ENCODE measurements around the gene ZNF222. TPM values are rescaled to one million over a fixed set of nuclear protein-coding genes. Genes with fewer than 3 reads are reported as not detected.

ZNF222 gene
- total and polyA plus RNA-seq, 2 experiments from 2014 or later: 3.2 to 11.6 TPM

- no peaks in the 10 kb centered on the region for H3K9me3 ChIP-seq (ENCODE audit: low read depth)
- H3K36me3 ChIP-seq: peaks cover under 1% of the 10 kb centered on the region
- no peaks in the 10 kb centered on the region for H3K27me3 ChIP-seq
- no peak for TF ChIP-seq CTCF (IDR thresholded peaks at IDR 0.05; ENCODE audit: low read depth, low read length)
- peak overlapping the region; percentile 67 for H3K4me3 ChIP-seq
- peak in 1 of 2 donors; percentile 6 for DNase-seq (ENCODE audit: low read depth in 1 of 2, low spot score in 1 of 2)
- no peak overlapping the region for H3K27ac ChIP-seq
- H3K4me1 ChIP-seq (ENCODE audit: low read depth): peaks cover 5% of the 10 kb centered on the region
These were observed 47.6 kb downstream of the ZNF222 start for GRCh38 chr19:44072543-44073401.

- H3K27me3 ChIP-seq: no peaks in the 10 kb centered on the region
- H3K36me3 ChIP-seq: peaks cover 4% of the 10 kb centered on the region
- DNase-seq (ENCODE audit: low read depth in 1 of 2, low spot score in 1 of 2): no peak
- H3K4me3 ChIP-seq: no peak overlapping the region
- no peak for TF ChIP-seq CTCF (IDR thresholded peaks at IDR 0.05; ENCODE audit: low read depth, low read length)
- H3K27ac ChIP-seq: no peak overlapping the region
- H3K9me3 ChIP-seq (ENCODE audit: low read depth): no peaks in the 10 kb centered on the region
- H3K4me1 ChIP-seq (ENCODE audit: low read depth): peaks cover 5% of the 10 kb centered on the region
These were observed 51.1 kb downstream of the ZNF222 start for GRCh38 chr19:44076325-44076724.

Other genes with a start within 250 kb of the ZNF222 start
- 0.60 and 1.5 TPM in 2 replicates for gene KCNN4, start 244.4 kb upstream of the ZNF222 start, total RNA-seq
- not detected in 2 replicates for gene KCNN4, start 244.4 kb upstream of the ZNF222 start, polyA plus RNA-seq
- gene LYPD5, start 222.9 kb upstream of the ZNF222 start, total RNA-seq: 0.11 TPM in 1 of 2 replicates, not detected in the other
- 0.56 TPM in 1 of 2 replicates, not detected in the other for gene LYPD5, start 222.9 kb upstream of the ZNF222 start, polyA plus RNA-seq
- gene ZNF283, start 198.1 kb upstream of the ZNF222 start, total RNA-seq: 26.8 and 33.7 TPM in 2 replicates
- 9.8 and 22.4 TPM in 2 replicates for gene ZNF283, start 198.1 kb upstream of the ZNF222 start, polyA plus RNA-seq
- gene ZNF404, start 141.4 kb upstream of the ZNF222 start, total RNA-seq: 2.5 and 4.4 TPM in 2 replicates
- 9.8 and 11.4 TPM in 2 replicates for gene ZNF404, start 141.4 kb upstream of the ZNF222 start, polyA plus RNA-seq
- 13.4 and 14.3 TPM in 2 replicates for gene ZNF45, start 90.1 kb upstream of the ZNF222 start, total RNA-seq
- 7.9 and 10.1 TPM in 2 replicates for gene ZNF45, start 90.1 kb upstream of the ZNF222 start, polyA plus RNA-seq
- gene ZNF221, start 74.2 kb upstream of the ZNF222 start, total RNA-seq: 3.8 and 9.3 TPM in 2 replicates
- gene ZNF221, start 74.2 kb upstream of the ZNF222 start, polyA plus RNA-seq: 0.54 and 3.7 TPM in 2 replicates
- gene ZNF155, start 41.2 kb upstream of the ZNF222 start, total RNA-seq: 9.3 and 13.9 TPM in 2 replicates
- 9.0 and 16.7 TPM in 2 replicates for gene ZNF155, start 41.2 kb upstream of the ZNF222 start, polyA plus RNA-seq
- gene ZNF230, start 22.4 kb upstream of the ZNF222 start, total RNA-seq: 4.3 and 6.0 TPM in 2 replicates
- 3.1 and 4.7 TPM in 2 replicates for gene ZNF230, start 22.4 kb upstream of the ZNF222 start, polyA plus RNA-seq
- 7.5 and 7.6 TPM in 2 replicates for gene ZNF223, start 26.7 kb downstream of the ZNF222 start, total RNA-seq
- 5.1 and 8.1 TPM in 2 replicates for gene ZNF223, start 26.7 kb downstream of the ZNF222 start, polyA plus RNA-seq
- gene ZNF284, start 46.8 kb downstream of the ZNF222 start, total RNA-seq: 1.8 and 3.5 TPM in 2 replicates
- 1.2 and 1.7 TPM in 2 replicates for gene ZNF284, start 46.8 kb downstream of the ZNF222 start, polyA plus RNA-seq
- 12.0 and 29.3 TPM in 2 replicates for gene ZNF224, start 69.0 kb downstream of the ZNF222 start, total RNA-seq
- gene ZNF224, start 69.0 kb downstream of the ZNF222 start, polyA plus RNA-seq: 18.6 and 24.7 TPM in 2 replicates
- 5.8 and 7.7 TPM in 2 replicates for gene ZNF225, start 88.0 kb downstream of the ZNF222 start, total RNA-seq
- gene ZNF225, start 88.0 kb downstream of the ZNF222 start, polyA plus RNA-seq: 3.6 and 4.8 TPM in 2 replicates
- gene ZNF234, start 116.2 kb downstream of the ZNF222 start, total RNA-seq: 6.0 and 16.4 TPM in 2 replicates
- 8.1 and 9.2 TPM in 2 replicates for gene ZNF234, start 116.2 kb downstream of the ZNF222 start, polyA plus RNA-seq
- 17.3 and 35.3 TPM in 2 replicates for gene ZNF226, start 139.7 kb downstream of the ZNF222 start, total RNA-seq
- gene ZNF226, start 139.7 kb downstream of the ZNF222 start, polyA plus RNA-seq: 21.1 and 56.8 TPM in 2 replicates
- gene ZNF227, start 187.2 kb downstream of the ZNF222 start, total RNA-seq: 11.8 and 18.9 TPM in 2 replicates
- gene ZNF227, start 187.2 kb downstream of the ZNF222 start, polyA plus RNA-seq: 9.4 and 20.9 TPM in 2 replicates
- gene ZNF233, start 234.5 kb downstream of the ZNF222 start, total RNA-seq: 0.67 and 2.8 TPM in 2 replicates
- 5.0 and 6.0 TPM in 2 replicates for gene ZNF233, start 234.5 kb downstream of the ZNF222 start, polyA plus RNA-seq